ENCODE data around the gene ST3GAL2. TPM values are rescaled to one million over a fixed set of nuclear protein-coding genes. Genes with fewer than 3 reads are reported as not detected.

Gene ST3GAL2
- total and polyA plus RNA-seq, 8 donors, result 3.5 to 16.2 (median 4.6) TPM

GRCh38 chr16:70394853-70395252, 44.0 kb downstream of the ST3GAL2 start:
- TF ChIP-seq CTCF (IDR thresholded peaks at IDR 0.05), result no peak
- Histone ChIP-seq H3K27me3 (no peaks in the 10 kb centered on the region), H3K36me3 (no peaks in the 10 kb centered on the region), H3K27ac (no peak overlapping the region), H3K4me3 (no peak overlapping the region), H3K9me3 (no peaks in the 10 kb centered on the region), H3K4me1 (no peaks in the 10 kb centered on the region)
- ATAC-seq (no peak), DNase-seq (no peak), FAIRE-seq (no peak)
- intact Hi-C loops (cut with DNase I), result loop anchor here in 2 of 3 donors (5.0 to 10.0 kb wide), 2 partner anchors 77 to 80 kb away; no protein-coding TSS in a partner anchor
- WGBS, 2 donors, result 72 to 87% methylated on average over 14 of the region's 14 CpGs

- TF ChIP-seq CTCF (IDR thresholded peaks at IDR 0.05), result no peak
- WGBS, 2 donors, result 84 to 88% methylated on average over 6 of the region's 6 CpGs
- intact Hi-C loops (cut with DNase I), result loop anchor here in 1 of 3 donors (10.0 kb wide), 1 partner anchor 81 kb away; no protein-coding TSS in a partner anchor
- ATAC-seq, result no peak
- H3K27me3 ChIP-seq, result no peaks in the 10 kb centered on the region
- H3K27ac ChIP-seq, result no peak overlapping the region
- no peak for FAIRE-seq
- no peak overlapping the region for H3K4me3 ChIP-seq
- no peak for DNase-seq
- H3K9me3 ChIP-seq, result no peaks in the 10 kb centered on the region
- no peaks in the 10 kb centered on the region for H3K4me1 ChIP-seq
- H3K36me3 ChIP-seq, result no peaks in the 10 kb centered on the region
These were observed 45.2 kb downstream of the ST3GAL2 start for GRCh38 chr16:70393662-70394061.

- H3K36me3 ChIP-seq, result no peaks in the 10 kb centered on the region
- no peaks in the 10 kb centered on the region for H3K9me3 ChIP-seq
- no peak for TF ChIP-seq CTCF (IDR thresholded peaks at IDR 0.05)
- H3K27me3 ChIP-seq, result no peaks in the 10 kb centered on the region
- no peaks in the 10 kb centered on the region for H3K4me1 ChIP-seq
- no peak overlapping the region for H3K4me3 ChIP-seq
- FAIRE-seq, result no peak
- intact Hi-C loops (cut with DNase I), result loop anchor here in 1 of 3 donors (10.0 kb wide), 1 partner anchor 82 kb away; no protein-coding TSS in a partner anchor
- 86 to 90% methylated on average over 4 of the region's 4 CpGs for WGBS, 2 donors
- no peak for ATAC-seq
- H3K27ac ChIP-seq, result no peak overlapping the region
- DNase-seq, result no peak
These were observed 46.3 kb downstream of the ST3GAL2 start for GRCh38 chr16:70392606-70393005.

GRCh38 chr16:70391881-70392481, 46.9 kb downstream of the ST3GAL2 start:
- no peak for DNase-seq
- Histone ChIP-seq H3K27ac (no peak overlapping the region), H3K4me1 (no peaks in the 10 kb centered on the region), H3K4me3 (no peak overlapping the region), H3K9me3 (no peaks in the 10 kb centered on the region), H3K36me3 (no peaks in the 10 kb centered on the region), H3K27me3 (no peaks in the 10 kb centered on the region)
- 83 to 84% methylated on average over 7 of the region's 7 CpGs for WGBS, 2 donors
- FAIRE-seq, result no peak
- TF ChIP-seq CTCF (IDR thresholded peaks at IDR 0.05), result no peak
- intact Hi-C loops (cut with DNase I), result loop anchor here in 1 of 3 donors (10.0 kb wide), 1 partner anchor 83 kb away; no protein-coding TSS in a partner anchor
- ATAC-seq, result no peak

DNA sequence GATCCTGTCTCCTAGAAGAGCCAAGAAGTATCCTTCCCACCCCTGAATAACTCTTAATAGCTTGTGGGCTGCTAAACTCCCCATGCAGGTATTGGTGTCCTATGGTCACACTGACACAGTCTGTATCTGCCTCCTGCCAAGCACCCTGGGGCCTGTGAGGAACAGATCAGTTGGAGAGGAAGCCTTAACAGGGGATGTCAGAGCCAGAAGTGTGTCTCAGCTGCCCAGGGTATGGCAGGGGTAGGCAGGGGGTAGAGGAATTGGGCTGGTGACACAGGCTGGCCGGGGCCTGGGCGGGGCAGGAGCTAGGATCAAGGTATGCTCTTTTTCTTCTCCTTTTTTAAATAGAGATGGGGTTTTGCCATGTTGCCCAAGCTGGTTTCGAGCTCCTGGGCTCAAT, 47.5 kb downstream of the ST3GAL2 start:
- WGBS, 2 donors, result 93 to 97% methylated on average over 3 of the region's 3 CpGs
- FAIRE-seq (no peak), ATAC-seq (no peak), DNase-seq (no peak)
- H3K27me3 ChIP-seq, result no peaks in the 10 kb centered on the region
- H3K4me1 ChIP-seq, result no peaks in the 10 kb centered on the region
- no peaks in the 10 kb centered on the region for H3K9me3 ChIP-seq
- no peak for TF ChIP-seq CTCF (IDR thresholded peaks at IDR 0.05)
- intact Hi-C loops (cut with DNase I), result loop anchor here in 1 of 3 donors (10.0 kb wide), 1 partner anchor 83 kb away; no protein-coding TSS in a partner anchor
- no peak overlapping the region for H3K4me3 ChIP-seq
- no peak overlapping the region for H3K27ac ChIP-seq
- no peaks in the 10 kb centered on the region for H3K36me3 ChIP-seq
